HEK293 (cell line): ENCODE measurements around the gene PRPSAP2.

Experiments
- CTCF ChIA-PET: fragments of 350-600 bp; formaldehyde crosslinking; extraction: SDS; loops from one replicate; lab custom pipeline; 2021; ENCODE audit warnings: antibody characterized with exemption; lab: Yijun Ruan, JAX
- POLR2A ChIA-PET: fragments of 300-600 bp; formaldehyde crosslinking; extraction: SDS; loops from one replicate; lab custom pipeline; 2020; ENCODE audit warnings: antibody characterized with exemption, inconsistent platforms; lab: Yijun Ruan, JAX
- H3K27ac ChIP-seq: fragments of 200-500 bp; sonication (Bioruptor generic); 2 replicates; pipeline ENCODE4 v1.5.1; 2014; ENCODE audit warnings: low read depth, low read length, control low read depth, inconsistent platforms; ENCODE audit errors: extremely low read depth
- H3K36me3 ChIP-seq, 2 experiments: fragments of 200-500 bp in 1 of 2; sonication (Bioruptor generic) in 1 of 2; 1 replicate in 1 of 2; 2 replicates in 1 of 2; pipeline ENCODE4 v1.5.1; 2014 to 2017; ENCODE audit warnings: inconsistent platforms in 2 of 2, low read length in 2 of 2; ENCODE audit not compliant: control insufficient read depth in 2 of 2, insufficient read depth in 1 of 2
- H3K4me1 ChIP-seq: fragments of 200-500 bp; sonication (Bioruptor generic); 2 replicates; pipeline ENCODE4 v1.5.1; 2014; ENCODE audit warnings: mild to moderate bottlenecking, low read length, inconsistent platforms; ENCODE audit not compliant: control insufficient read depth, insufficient read depth
- H3K4me3 ChIP-seq: 2 replicates; pipeline ENCODE4 v1.5.1; 2011; ENCODE audit warnings: low read depth, mild to moderate bottlenecking, control low read depth, low read length, moderate library complexity
- H3K9me3 ChIP-seq: fragments of 200-500 bp; sonication (Bioruptor generic); 2 replicates; pipeline ENCODE4 v1.5.1; 2014; ENCODE audit warnings: low read depth, low read length, inconsistent platforms; ENCODE audit not compliant: control insufficient read depth, insufficient read depth
- CTCF ChIP-seq: fragments of 450-650 bp; formaldehyde crosslinking; IDR thresholded peaks from 2 replicates; pipeline ENCODE4 v1.5.1; 2016; ENCODE audit warnings: missing biosample characterization, missing genetic modification characterization
- EGR2 ChIP-seq: fragments of 450-650 bp; formaldehyde crosslinking; IDR thresholded peaks from 2 replicates; pipeline ENCODE4 v1.5.1; 2016; ENCODE audit warnings: low read depth, missing biosample characterization, missing genetic modification characterization
- HOXC10 ChIP-seq: sonication (generic); formaldehyde crosslinking; IDR thresholded peaks from 2 replicates; pipeline ENCODE4 v1.8.1; 2023; ENCODE audit warnings: mild to moderate bottlenecking, missing genetic modification reagents
- KLF16 ChIP-seq: fragments of 450-650 bp; formaldehyde crosslinking; IDR thresholded peaks from 2 replicates; pipeline ENCODE4 v1.5.1; 2017; ENCODE audit warnings: missing biosample characterization, missing genetic modification characterization
- PRDM6 ChIP-seq: fragments of 450-650 bp; formaldehyde crosslinking; IDR thresholded peaks from 2 replicates; pipeline ENCODE4 v1.5.1; 2017; ENCODE audit warnings: missing biosample characterization, missing genetic modification characterization
- SCRT2 ChIP-seq: fragments of 450-650 bp; formaldehyde crosslinking; IDR thresholded peaks from 2 replicates; pipeline ENCODE4 v1.5.1; 2016; ENCODE audit warnings: missing biosample characterization, missing genetic modification characterization
- SP7 ChIP-seq: fragments of 450-650 bp; formaldehyde crosslinking; IDR thresholded peaks from 2 replicates; pipeline ENCODE4 v1.5.1; 2016; ENCODE audit warnings: missing biosample characterization, missing genetic modification characterization
- TCF7L2 ChIP-seq: IDR thresholded peaks from 2 replicates; pipeline ENCODE4 v1.6.1; 2011; ENCODE audit warnings: low read depth, mild to moderate bottlenecking, inconsistent platforms, low read length, moderate library complexity, borderline replicate concordance
- ZNF10 ChIP-seq: fragments of 450-650 bp; formaldehyde crosslinking; IDR thresholded peaks from 2 replicates; pipeline ENCODE4 v1.5.1; 2017; ENCODE audit warnings: missing biosample characterization, missing genetic modification characterization
- ZNF169 ChIP-seq: fragments of 450-650 bp; formaldehyde crosslinking; IDR thresholded peaks from 2 replicates; pipeline ENCODE4 v1.5.1; 2016; ENCODE audit warnings: missing biosample characterization, missing genetic modification characterization
- ZNF239 ChIP-seq: fragments of 450-650 bp; formaldehyde crosslinking; IDR thresholded peaks from 2 replicates; pipeline ENCODE4 v1.5.1; 2016; ENCODE audit warnings: missing biosample characterization, missing genetic modification characterization
- ZNF302 ChIP-seq: fragments of 450-650 bp; formaldehyde crosslinking; IDR thresholded peaks from 2 replicates; pipeline ENCODE4 v1.5.1; 2016; ENCODE audit warnings: missing biosample characterization, missing genetic modification characterization, low read depth
- ZNF398 ChIP-seq: fragments of 450-650 bp; formaldehyde crosslinking; IDR thresholded peaks from 2 replicates; pipeline ENCODE4 v1.5.1; 2017; ENCODE audit warnings: missing biosample characterization, missing genetic modification characterization
- ZNF449 ChIP-seq: fragments of 450-650 bp; formaldehyde crosslinking; IDR thresholded peaks from 2 replicates; pipeline ENCODE4 v1.5.1; 2017; ENCODE audit warnings: missing biosample characterization, mild to moderate bottlenecking, missing genetic modification characterization, moderate library complexity
- ZNF473 ChIP-seq: fragments of 450-650 bp; formaldehyde crosslinking; IDR thresholded peaks from 2 replicates; pipeline ENCODE4 v1.5.1; 2017; ENCODE audit warnings: missing biosample characterization, missing genetic modification characterization
- ZNF529 ChIP-seq: fragments of 450-650 bp; formaldehyde crosslinking; IDR thresholded peaks from 2 replicates; pipeline ENCODE4 v1.5.1; 2017; ENCODE audit warnings: missing genetic modification characterization, missing biosample characterization; ENCODE audit not compliant: insufficient replicate concordance
- ZNF548 ChIP-seq: fragments of 450-650 bp; formaldehyde crosslinking; IDR thresholded peaks from 2 replicates; pipeline ENCODE4 v1.5.1; 2016; ENCODE audit warnings: missing biosample characterization, missing genetic modification characterization
- ZNF561 ChIP-seq: fragments of 450-650 bp; IDR thresholded peaks from 2 replicates; pipeline ENCODE4 v1.5.1; 2018; ENCODE audit warnings: missing biosample characterization, missing genetic modification characterization, borderline replicate concordance
- ZNF596 ChIP-seq: fragments of 450-650 bp; IDR thresholded peaks from 2 replicates; pipeline ENCODE4 v1.5.0; 2018; ENCODE audit warnings: missing biosample characterization, mild to moderate bottlenecking, missing genetic modification characterization, moderate library complexity
- ZNF621 ChIP-seq: fragments of 450-650 bp; formaldehyde crosslinking; IDR thresholded peaks from 2 replicates; pipeline ENCODE4 v1.5.1; 2017; ENCODE audit warnings: missing biosample characterization, missing genetic modification characterization
- ZNF654 ChIP-seq: fragments of 450-650 bp; formaldehyde crosslinking; IDR thresholded peaks from 2 replicates; pipeline ENCODE4 v1.5.1; 2016; ENCODE audit warnings: low read depth, missing biosample characterization, missing genetic modification characterization
- ZNF692 ChIP-seq: fragments of 450-650 bp; formaldehyde crosslinking; IDR thresholded peaks from 2 replicates; pipeline ENCODE4 v1.5.1; 2016; ENCODE audit warnings: missing biosample characterization, missing genetic modification characterization

Gene PRPSAP2

GRCh38 chr17:18950944-18951905 is 93.3 kb downstream of the PRPSAP2 start (continued):
- no peak for TF ChIP-seq TCF7L2
- TF ChIP-seq ZNF239: no peak
- no peak for TF ChIP-seq KLF16 (tag by site-specific recombination)

GRCh38 chr17:18951941-18952842 is 94.3 kb downstream of the PRPSAP2 start, which contains the start of gene SLC5A10:
TSS of gene SLC5A10 (plus strand) at chr17:18952165. CDS start at chr17:18952206, 41 bp downstream.
- TF ChIP-seq EGR2 (tag by site-specific recombination) (no peak), ZNF561 (tag by site-specific recombination) (no peak), SCRT2 (tag by site-specific recombination) (no peak), ZNF10 (no peak), ZNF548 (tag by site-specific recombination) (no peak), SP7 (tag by site-specific recombination) (no peak), ZNF692 (tag by site-specific recombination) (no peak), ZNF302 (no peak), ZNF169 (tag by site-specific recombination) (no peak), CTCF (tag by site-specific recombination) (no peak), HOXC10 (CRISPR knock-in tag) (no peak), ZNF473 (tag by site-specific recombination) (no peak), ZNF654 (tag by site-specific recombination) (no peak), ZNF398 (no peak), ZNF529 (tag by site-specific recombination) (no peak), ZNF596 (no peak), ZNF621 (tag by site-specific recombination) (no peak), ZNF449 (tag by site-specific recombination) (no peak), PRDM6 (tag by site-specific recombination) (no peak)
- ChIA-PET CTCF (interaction anchor here (1.6 kb wide), 1 partner anchor 9 kb away, joined by 13 read pairs; no protein-coding TSS in a partner anchor), POLR2A (no interaction called here)
- Histone ChIP-seq H3K4me3 (no peak within 1 kb of the TSS), H3K36me3 (no peaks in the 10 kb centered on the region), H3K27ac (no peak within 1 kb of the TSS), H3K9me3 (no peaks in the 10 kb centered on the region), H3K4me1 (no peaks in the 10 kb centered on the region)
